ENCODE results near the gene DCTD. TPM values are rescaled to one million over a fixed set of nuclear protein-coding genes. Genes with fewer than 3 reads are reported as not detected.
A peak's percentile ranks its signal among the peaks of the same experiment; 100 is the strongest.

The DCTD gene
- total and polyA plus RNA-seq, 8 donors: 3.5 to 90.6 (median 59.9) TPM

DNA sequence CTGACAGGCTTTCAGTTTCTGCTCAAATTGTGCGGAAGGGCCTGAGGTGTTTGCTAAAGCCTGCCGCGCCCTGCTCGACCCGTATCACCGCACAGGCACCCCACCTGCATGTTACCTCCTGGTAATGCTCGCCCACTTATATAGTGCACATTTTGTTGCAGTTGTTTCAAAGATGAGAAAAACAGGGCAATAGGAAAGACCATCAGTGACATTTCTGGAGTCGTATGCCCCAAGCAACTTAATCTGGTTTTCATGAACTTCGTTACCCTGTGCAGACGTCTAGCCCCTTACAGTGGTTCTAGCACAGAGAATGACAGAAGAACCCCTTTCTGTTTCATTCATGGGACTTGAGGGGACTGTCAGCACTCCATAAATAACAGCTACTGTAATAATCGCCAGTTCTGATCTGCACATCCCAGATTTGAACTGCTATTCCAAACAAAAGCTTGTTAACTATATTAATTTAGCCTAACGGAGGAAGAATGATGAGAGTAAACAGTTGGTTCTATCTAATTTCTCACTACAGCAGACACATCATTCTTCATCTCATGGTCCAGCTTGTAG, 940 bp upstream of the DCTD start:
- Histone ChIP-seq H3K4me1 (peaks cover 6 to 38% (median 26%) of the 10 kb centered on the region in 4 donors), H3K36me3 (peaks cover 13 to 23% (median 22%) of the 10 kb centered on the region in 4 donors), H3K27me3 (no peaks in the 10 kb centered on the region), H3K4me3 (peak overlapping the region; percentile 56 to 81 (median 72)), H3K27ac (peak overlapping the region; percentile 94 to 99 (median 95)), H3K9me3 (no peaks in the 10 kb centered on the region)
- intact Hi-C loops (cut with DNase I; ENCODE audit: low total_unique reads): no loop called here
- TF ChIP-seq POLR2A (IDR thresholded peaks at IDR 0.05): no peak
- TF ChIP-seq EP300 (IDR thresholded peaks at IDR 0.05): no peak
- DNase-seq: no peak
- 7 to 13% (median 10%) methylated on average over 12 of the region's 12 CpGs for WGBS, 5 donors

DNA sequence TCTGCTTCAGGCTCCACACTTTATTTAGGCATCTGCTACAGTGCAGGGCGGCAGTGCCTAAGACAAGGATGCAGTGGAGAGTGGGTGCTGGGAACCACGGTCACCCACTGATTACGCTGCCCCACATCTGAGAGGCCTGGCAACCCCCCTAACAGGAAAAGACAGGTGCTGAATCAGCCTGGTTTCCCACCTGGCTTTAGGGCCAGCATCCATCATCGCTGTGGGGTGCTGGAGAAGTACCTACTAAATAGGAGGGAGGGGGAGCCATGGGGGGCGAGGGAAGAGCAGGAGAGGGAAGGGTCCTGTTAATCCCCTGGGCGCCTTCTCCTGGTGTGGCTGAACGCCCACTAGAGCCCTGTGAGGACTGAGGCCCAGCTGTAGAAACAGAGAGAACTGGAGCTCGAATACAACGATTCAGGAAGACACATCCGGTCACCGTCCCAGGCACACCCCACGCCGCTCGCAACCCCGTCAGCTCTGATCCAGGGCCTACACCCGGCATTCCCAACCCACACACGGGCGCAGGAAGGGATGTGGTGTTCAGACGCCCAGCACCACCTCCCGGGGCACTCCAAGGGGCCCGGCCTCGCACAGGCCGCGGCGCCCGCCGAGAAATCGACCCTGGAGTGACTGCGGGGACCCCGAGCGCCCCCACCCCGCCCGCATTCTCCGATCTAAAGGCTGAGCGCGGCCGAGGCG, 554 bp downstream of the DCTD start:
- peak; percentile 65 to 88 for DNase-seq
- Histone ChIP-seq H3K27me3 (no peaks in the 10 kb centered on the region), H3K4me1 (peaks cover 6 to 39% (median 25%) of the 10 kb centered on the region in 4 donors), H3K36me3 (peaks cover 17 to 38% (median 37%) of the 10 kb centered on the region in 4 donors), H3K4me3 (peak overlapping the region; percentile 56 to 81 (median 72)), H3K27ac (peak overlapping the region; percentile 94 to 99 (median 95)), H3K9me3 (no peaks in the 10 kb centered on the region)
- 5 to 33% (median 7%) methylated on average over 7 to 38 of the region's 38 CpGs for WGBS, 5 donors
- intact Hi-C loops (cut with DNase I; ENCODE audit: low total_unique reads): no loop called here
- TF ChIP-seq, protein P1, sequence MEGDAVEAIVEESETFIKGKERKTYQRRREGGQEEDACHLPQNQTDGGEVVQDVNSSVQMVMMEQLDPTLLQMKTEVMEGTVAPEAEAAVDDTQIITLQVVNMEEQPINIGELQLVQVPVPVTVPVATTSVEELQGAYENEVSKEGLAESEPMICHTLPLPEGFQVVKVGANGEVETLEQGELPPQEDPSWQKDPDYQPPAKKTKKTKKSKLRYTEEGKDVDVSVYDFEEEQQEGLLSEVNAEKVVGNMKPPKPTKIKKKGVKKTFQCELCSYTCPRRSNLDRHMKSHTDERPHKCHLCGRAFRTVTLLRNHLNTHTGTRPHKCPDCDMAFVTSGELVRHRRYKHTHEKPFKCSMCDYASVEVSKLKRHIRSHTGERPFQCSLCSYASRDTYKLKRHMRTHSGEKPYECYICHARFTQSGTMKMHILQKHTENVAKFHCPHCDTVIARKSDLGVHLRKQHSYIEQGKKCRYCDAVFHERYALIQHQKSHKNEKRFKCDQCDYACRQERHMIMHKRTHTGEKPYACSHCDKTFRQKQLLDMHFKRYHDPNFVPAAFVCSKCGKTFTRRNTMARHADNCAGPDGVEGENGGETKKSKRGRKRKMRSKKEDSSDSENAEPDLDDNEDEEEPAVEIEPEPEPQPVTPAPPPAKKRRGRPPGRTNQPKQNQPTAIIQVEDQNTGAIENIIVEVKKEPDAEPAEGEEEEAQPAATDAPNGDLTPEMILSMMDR (IDR thresholded peaks at IDR 0.05): no peak
- no peak for TF ChIP-seq POLR2AphosphoS5 (IDR thresholded peaks at IDR 0.05)
- no peak for TF ChIP-seq POLR2A (IDR thresholded peaks at IDR 0.05)
- no peak for TF ChIP-seq EP300 (IDR thresholded peaks at IDR 0.05)

DNA sequence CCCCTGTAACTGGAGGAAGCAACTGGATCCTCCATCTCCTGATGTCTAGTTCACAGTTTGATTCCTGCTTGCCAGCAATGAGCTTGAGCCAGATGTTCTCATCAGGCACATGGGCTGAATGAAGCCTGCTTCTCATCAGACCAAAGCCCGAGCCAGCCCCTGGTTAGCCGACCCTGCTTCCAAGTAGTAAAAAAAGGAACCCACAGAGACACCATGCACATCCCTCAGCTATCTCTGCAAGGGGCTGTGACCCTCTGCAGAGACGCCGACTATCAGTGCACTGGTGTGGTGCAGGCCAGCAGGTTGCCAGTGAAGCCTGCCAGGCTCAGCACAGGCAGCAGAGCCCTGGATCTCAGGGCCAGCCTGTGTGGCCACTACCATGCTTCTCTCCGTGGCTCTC, 2.8 kb downstream of the DCTD start:
- TF ChIP-seq, protein P1 (IDR thresholded peaks at IDR 0.05): no peak
- no peak for TF ChIP-seq POLR2A (IDR thresholded peaks at IDR 0.05)
- TF ChIP-seq POLR2AphosphoS5 (IDR thresholded peaks at IDR 0.05): no peak
- TF ChIP-seq EP300 (IDR thresholded peaks at IDR 0.05): no peak
- H3K27ac ChIP-seq: no peak overlapping the region
- H3K4me3 ChIP-seq: no peak overlapping the region
- intact Hi-C loops (cut with DNase I; ENCODE audit: low total_unique reads): no loop called here
- peaks cover 9 to 50% (median 31%) of the 10 kb centered on the region in 4 donors for H3K4me1 ChIP-seq
- WGBS, 5 donors: 86 to 98% (median 91%) methylated on average over 4 to 5 of the region's 5 CpGs
- H3K36me3 ChIP-seq: peaks cover 17 to 59% (median 58%) of the 10 kb centered on the region in 4 donors
- H3K9me3 ChIP-seq: no peaks in the 10 kb centered on the region
- DNase-seq: no peak
- no peaks in the 10 kb centered on the region for H3K27me3 ChIP-seq

DNA sequence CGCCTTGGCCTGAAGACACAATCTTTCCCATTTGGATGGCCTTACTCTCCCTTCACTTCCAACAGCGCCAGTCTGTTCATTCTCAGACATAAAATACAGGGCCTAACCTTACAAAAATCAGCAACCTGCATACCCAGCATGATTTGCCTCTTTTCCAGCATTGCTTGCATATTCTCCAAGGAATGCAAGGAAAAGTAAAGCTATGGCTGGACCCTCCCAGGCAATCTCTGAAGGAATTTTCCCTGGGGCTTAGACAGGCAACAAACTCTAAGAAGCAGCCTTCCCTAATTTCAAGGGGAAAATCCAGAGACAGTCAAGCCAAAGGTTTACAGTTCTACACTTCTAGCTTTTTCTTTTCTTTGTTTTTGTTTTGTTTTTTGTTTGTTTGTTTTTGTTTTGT, 3.6 kb downstream of the DCTD start:
- TF ChIP-seq POLR2A (IDR thresholded peaks at IDR 0.05): no peak
- no peak for TF ChIP-seq POLR2AphosphoS5 (IDR thresholded peaks at IDR 0.05)
- no peak for TF ChIP-seq EP300 (IDR thresholded peaks at IDR 0.05)
- TF ChIP-seq, protein P1 (IDR thresholded peaks at IDR 0.05): no peak
- 97 to 100% (median 99%) methylated on average over 2 of the region's 2 CpGs for WGBS, 5 donors
- H3K4me1 ChIP-seq: peaks cover 12 to 48% (median 29%) of the 10 kb centered on the region in 4 donors
- no peaks in the 10 kb centered on the region for H3K27me3 ChIP-seq
- H3K27ac ChIP-seq: no peak overlapping the region
- intact Hi-C loops (cut with DNase I; ENCODE audit: low total_unique reads): no loop called here
- H3K9me3 ChIP-seq: no peaks in the 10 kb centered on the region
- H3K4me3 ChIP-seq: no peak overlapping the region
- peaks cover 17 to 61% (median 58%) of the 10 kb centered on the region in 4 donors for H3K36me3 ChIP-seq
- DNase-seq: no peak

All from stomach (tissue), 9 donors.